Measurements from ENCODE around the gene PRPF8.

- TF ChIP-seq POLR2AphosphoS5 (IDR thresholded peaks at IDR 0.05; ENCODE audit: low read depth) (no peak), CTCF (IDR thresholded peaks at IDR 0.05; ENCODE audit: insufficient read depth, low read length) (no peak)
Observed at GRCh38 chr17:1726626-1727257, 42.1 kb upstream of the PRPF8 start.
